ENCODE results near the gene ANXA2R. TPM values are rescaled to one million over a fixed set of nuclear protein-coding genes. Genes with fewer than 3 reads are reported as not detected.

Gene ANXA2R
- total RNA-seq, 1 experiment from 2014 or later, result 0.72 TPM

- TF ChIP-seq, protein P1, sequence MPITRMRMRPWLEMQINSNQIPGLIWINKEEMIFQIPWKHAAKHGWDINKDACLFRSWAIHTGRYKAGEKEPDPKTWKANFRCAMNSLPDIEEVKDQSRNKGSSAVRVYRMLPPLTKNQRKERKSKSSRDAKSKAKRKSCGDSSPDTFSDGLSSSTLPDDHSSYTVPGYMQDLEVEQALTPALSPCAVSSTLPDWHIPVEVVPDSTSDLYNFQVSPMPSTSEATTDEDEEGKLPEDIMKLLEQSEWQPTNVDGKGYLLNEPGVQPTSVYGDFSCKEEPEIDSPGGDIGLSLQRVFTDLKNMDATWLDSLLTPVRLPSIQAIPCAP (CRISPR knock-in tag; IDR thresholded peaks at IDR 0.05), result no peak
- no peak for TF ChIP-seq RELA (CRISPR knock-in tag; IDR thresholded peaks at IDR 0.05; ENCODE audit: borderline replicate concordance)
- TF ChIP-seq SOX15 (CRISPR knock-in tag; IDR thresholded peaks at IDR 0.05), result no peak
Measured at GRCh38 chr5:43051684-43052083, 11.6 kb upstream of the ANXA2R start (continued).

DNA sequence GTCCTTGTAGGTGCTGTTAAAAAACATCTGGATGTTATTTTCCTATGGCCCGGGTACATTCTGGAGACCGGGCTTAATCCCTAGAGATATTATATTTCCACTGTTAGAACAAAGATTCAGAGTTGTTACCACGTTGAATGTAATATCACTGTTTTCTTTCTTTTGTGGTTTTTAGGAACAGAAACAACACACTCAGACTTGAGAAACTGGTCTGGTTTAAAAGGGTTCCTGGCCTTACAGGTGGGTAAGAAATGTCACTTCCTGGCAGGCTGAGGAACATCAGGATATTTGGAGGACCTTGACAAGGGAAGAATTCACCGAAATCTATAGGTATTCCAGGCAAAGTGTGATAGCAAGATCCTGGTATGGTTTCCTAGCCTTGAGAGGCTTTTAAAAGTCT lies 10.3 kb upstream of the ANXA2R start:
- DNase-seq (ENCODE audit: low spot score) (no peak), ATAC-seq (no peak)
- Mint-ChIP-seq H3K4me3 (no peak overlapping the region), H3K36me3 (peaks cover 4% of the 10 kb centered on the region; the same call in 1 of the 2 replicates), H3K27ac (no peak overlapping the region), H3K27me3 (ENCODE audit: low read depth) (peaks cover 38% of the 10 kb centered on the region), H3K9me3 (peaks cover 13% of the 10 kb centered on the region), H3K4me1 (peaks cover 9% of the 10 kb centered on the region)
- ChIA-PET CTCF (no interaction called here), POLR2A (no interaction called here)
- TF ChIP-seq GTF2I (CRISPR knock-in tag; conservative IDR thresholded peaks at IDR 0.05), result no peak

- H3K27ac Mint-ChIP-seq, result no peak overlapping the region
- TF ChIP-seq RORB (CRISPR knock-in tag; IDR thresholded peaks at IDR 0.05), result no peak
- TF ChIP-seq, protein P2, sequence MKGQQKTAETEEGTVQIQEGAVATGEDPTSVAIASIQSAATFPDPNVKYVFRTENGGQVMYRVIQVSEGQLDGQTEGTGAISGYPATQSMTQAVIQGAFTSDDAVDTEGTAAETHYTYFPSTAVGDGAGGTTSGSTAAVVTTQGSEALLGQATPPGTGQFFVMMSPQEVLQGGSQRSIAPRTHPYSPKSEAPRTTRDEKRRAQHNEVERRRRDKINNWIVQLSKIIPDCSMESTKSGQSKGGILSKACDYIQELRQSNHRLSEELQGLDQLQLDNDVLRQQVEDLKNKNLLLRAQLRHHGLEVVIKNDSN (CRISPR knock-in tag; IDR thresholded peaks at IDR 0.05), result no peak
- TF ChIP-seq CBFB (CRISPR knock-in tag; IDR thresholded peaks at IDR 0.05; ENCODE audit: low read depth), result no peak
- TF ChIP-seq NFYB (CRISPR knock-in tag; conservative IDR thresholded peaks at IDR 0.05; ENCODE audit: low read depth), result no peak
- H3K36me3 Mint-ChIP-seq, result peaks cover 4% of the 10 kb centered on the region; the same call in 1 of the 2 replicates
- ChIA-PET POLR2A (no interaction called here), CTCF (interaction anchor here (0.6 kb wide), 1 partner anchor 71 kb away, joined by 3 read pairs; no protein-coding TSS in a partner anchor)
- DNase-seq (ENCODE audit: low spot score) (no peak), ATAC-seq (no peak)
- H3K27me3 Mint-ChIP-seq (ENCODE audit: low read depth), result peaks cover 41% of the 10 kb centered on the region
- peaks cover 13% of the 10 kb centered on the region for H3K9me3 Mint-ChIP-seq
- peaks cover 21% of the 10 kb centered on the region for H3K4me1 Mint-ChIP-seq
- H3K4me3 Mint-ChIP-seq, result no peak overlapping the region
Measured at GRCh38 chr5:43049236-43049635, 9.1 kb upstream of the ANXA2R start.

- Mint-ChIP-seq H3K27ac (no peak overlapping the region), H3K9me3 (peaks cover 13% of the 10 kb centered on the region), H3K4me3 (no peak overlapping the region), H3K4me1 (peaks cover 34% of the 10 kb centered on the region), H3K27me3 (ENCODE audit: low read depth) (peaks cover 63% of the 10 kb centered on the region), H3K36me3 (peaks cover 4% of the 10 kb centered on the region; the same call in 1 of the 2 replicates)
- TF ChIP-seq ATF3 (CRISPR knock-in tag; conservative IDR thresholded peaks at IDR 0.05) (no peak), ZNF317 (CRISPR knock-in tag; IDR thresholded peaks at IDR 0.05; ENCODE audit: borderline replicate concordance, low read depth) (no peak), ESRRA (CRISPR knock-in tag; IDR thresholded peaks at IDR 0.05; ENCODE audit: borderline replicate concordance) (no peak), TCF7 (CRISPR knock-in tag; IDR thresholded peaks at IDR 0.05; ENCODE audit: low read depth) (no peak), NR2C2 (CRISPR knock-in tag; IDR thresholded peaks at IDR 0.05) (no peak)
- TF ChIP-seq, protein P3, sequence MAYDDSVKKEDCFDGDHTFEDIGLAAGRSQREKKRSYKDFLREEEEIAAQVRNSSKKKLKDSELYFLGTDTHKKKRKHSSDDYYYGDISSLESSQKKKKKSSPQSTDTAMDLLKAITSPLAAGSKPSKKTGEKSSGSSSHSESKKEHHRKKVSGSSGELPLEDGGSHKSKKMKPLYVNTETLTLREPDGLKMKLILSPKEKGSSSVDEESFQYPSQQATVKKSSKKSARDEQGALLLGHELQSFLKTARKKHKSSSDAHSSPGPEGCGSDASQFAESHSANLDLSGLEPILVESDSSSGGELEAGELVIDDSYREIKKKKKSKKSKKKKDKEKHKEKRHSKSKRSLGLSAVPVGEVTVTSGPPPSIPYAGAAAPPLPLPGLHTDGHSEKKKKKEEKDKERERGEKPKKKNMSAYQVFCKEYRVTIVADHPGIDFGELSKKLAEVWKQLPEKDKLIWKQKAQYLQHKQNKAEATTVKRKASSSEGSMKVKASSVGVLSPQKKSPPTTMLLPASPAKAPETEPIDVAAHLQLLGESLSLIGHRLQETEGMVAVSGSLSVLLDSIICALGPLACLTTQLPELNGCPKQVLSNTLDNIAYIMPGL (CRISPR knock-in tag; IDR thresholded peaks at IDR 0.05), result no peak
- ChIA-PET CTCF (interaction anchor here (1.5 to 2.7 kb wide), 3 partner anchors 18 to 38 kb away, joined by 3 to 15 read pairs (median 6); no protein-coding TSS in a partner anchor), POLR2A (no interaction called here)
- ATAC-seq (no peak), DNase-seq (ENCODE audit: low spot score) (no peak)
Measured at GRCh38 chr5:43046474-43046873, 6.4 kb upstream of the ANXA2R start.

DNA sequence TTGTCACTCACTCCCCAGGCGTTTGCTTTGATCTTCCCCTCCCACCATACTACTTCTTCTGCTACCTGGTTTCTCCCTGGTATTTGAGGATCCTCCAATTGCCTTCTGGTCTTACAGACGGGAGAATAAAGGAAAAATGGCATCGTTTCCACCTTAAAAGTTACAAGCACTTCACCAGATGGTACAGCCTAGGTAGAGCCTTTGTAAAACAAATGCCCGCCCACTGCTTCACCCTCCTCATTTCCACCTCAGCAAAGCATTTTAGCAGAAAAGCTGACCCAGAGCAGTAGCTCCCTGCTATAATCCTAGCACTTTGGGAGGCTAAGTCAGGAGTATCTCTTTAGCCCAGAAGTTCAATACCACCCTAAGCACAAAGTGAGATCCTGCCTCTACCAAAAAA lies 5.1 kb upstream of the ANXA2R start:
- Mint-ChIP-seq H3K36me3 (peaks cover 4% of the 10 kb centered on the region; the same call in 1 of the 2 replicates), H3K4me3 (peak overlapping the region; percentile 46), H3K9me3 (peaks cover 13% of the 10 kb centered on the region), H3K27ac (no peak overlapping the region), H3K27me3 (ENCODE audit: low read depth) (peaks cover 75% of the 10 kb centered on the region), H3K4me1 (peaks cover 45% of the 10 kb centered on the region)
- CTCF ChIA-PET, result interaction anchor here (0.6 to 2.7 kb wide), 8 partner anchors 19 to 584 kb away, joined by 3 to 15 read pairs (median 4); no protein-coding TSS in a partner anchor
- ATAC-seq, result peak; percentile 33
- DNase-seq (ENCODE audit: low spot score), result no peak
- POLR2A ChIA-PET, result interaction anchor here (0.6 to 1.2 kb wide), 2 partner anchors 20 to 514 kb away, joined by 3 to 5 read pairs; no protein-coding TSS in a partner anchor
- TF ChIP-seq NR1H2 (CRISPR knock-in tag; IDR thresholded peaks at IDR 0.05) (no peak), NR3C1 (CRISPR knock-in tag; conservative IDR thresholded peaks at IDR 0.05; ENCODE audit: low read depth) (no peak), ELF4 (CRISPR knock-in tag; IDR thresholded peaks at IDR 0.05; ENCODE audit: low read depth) (no peak), JUN (CRISPR knock-in tag; IDR thresholded peaks at IDR 0.05) (no peak), TCF7 (CRISPR knock-in tag; IDR thresholded peaks at IDR 0.05; ENCODE audit: low read depth) (no peak), MYBL2 (CRISPR knock-in tag; IDR thresholded peaks at IDR 0.05) (no peak), NFYB (CRISPR knock-in tag; conservative IDR thresholded peaks at IDR 0.05; ENCODE audit: low read depth) (no peak)
- TF ChIP-seq, protein P4, sequence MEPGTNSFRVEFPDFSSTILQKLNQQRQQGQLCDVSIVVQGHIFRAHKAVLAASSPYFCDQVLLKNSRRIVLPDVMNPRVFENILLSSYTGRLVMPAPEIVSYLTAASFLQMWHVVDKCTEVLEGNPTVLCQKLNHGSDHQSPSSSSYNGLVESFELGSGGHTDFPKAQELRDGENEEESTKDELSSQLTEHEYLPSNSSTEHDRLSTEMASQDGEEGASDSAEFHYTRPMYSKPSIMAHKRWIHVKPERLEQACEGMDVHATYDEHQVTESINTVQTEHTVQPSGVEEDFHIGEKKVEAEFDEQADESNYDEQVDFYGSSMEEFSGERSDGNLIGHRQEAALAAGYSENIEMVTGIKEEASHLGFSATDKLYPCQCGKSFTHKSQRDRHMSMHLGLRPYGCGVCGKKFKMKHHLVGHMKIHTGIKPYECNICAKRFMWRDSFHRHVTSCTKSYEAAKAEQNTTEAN (CRISPR knock-in tag; IDR thresholded peaks at IDR 0.05), result no peak
- TF ChIP-seq, protein P5, sequence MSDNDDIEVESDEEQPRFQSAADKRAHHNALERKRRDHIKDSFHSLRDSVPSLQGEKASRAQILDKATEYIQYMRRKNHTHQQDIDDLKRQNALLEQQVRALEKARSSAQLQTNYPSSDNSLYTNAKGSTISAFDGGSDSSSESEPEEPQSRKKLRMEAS (CRISPR knock-in tag; IDR thresholded peaks at IDR 0.05), result no peak
